Suprapubic skin (tissue), 4 donors: ENCODE results near the gene KIZ.

Source experiments
- EP300 ChIP-seq: sonication (generic); formaldehyde crosslinking; IDR thresholded peaks from one replicate; pipeline ENCODE4 v1.6.1; 2017; ENCODE audit warnings: antibody characterized with exemption
- POLR2A ChIP-seq, 2 donors: fragments of 450-650 bp; IDR thresholded peaks; one replicate each; pipeline ENCODE4 v1.6.1; 2017; ENCODE audit warnings: antibody characterized with exemption in 2 of 2, mild to moderate bottlenecking in 2 of 2, moderate library complexity in 2 of 2
- POLR2AphosphoS5 ChIP-seq, 3 donors: sonication (generic); formaldehyde crosslinking; IDR thresholded peaks; one replicate each; pipeline ENCODE4 v1.6.1; 2017; ENCODE audit warnings: antibody characterized with exemption in 3 of 3
- TF ChIP-seq, protein P1 (sequence below), 2 donors: fragments of 200-600 bp in 1 of 2; fragments of 450-650 bp in 1 of 2; sonication (generic) in 1 of 2; IDR thresholded peaks; one replicate each; pipeline ENCODE4 v1.5.1; 2016 to 2019; ENCODE audit warnings: antibody characterized with exemption in 2 of 2, mild to moderate bottlenecking in 1 of 2, moderate library complexity in 1 of 2

GRCh38 chr20:21238818-21239536 is 113.1 kb downstream of the KIZ start:
- TF ChIP-seq POLR2AphosphoS5 (IDR thresholded peaks at IDR 0.05) (no peak), POLR2A (IDR thresholded peaks at IDR 0.05) (no peak), EP300 (no peak)
- TF ChIP-seq, protein P1, sequence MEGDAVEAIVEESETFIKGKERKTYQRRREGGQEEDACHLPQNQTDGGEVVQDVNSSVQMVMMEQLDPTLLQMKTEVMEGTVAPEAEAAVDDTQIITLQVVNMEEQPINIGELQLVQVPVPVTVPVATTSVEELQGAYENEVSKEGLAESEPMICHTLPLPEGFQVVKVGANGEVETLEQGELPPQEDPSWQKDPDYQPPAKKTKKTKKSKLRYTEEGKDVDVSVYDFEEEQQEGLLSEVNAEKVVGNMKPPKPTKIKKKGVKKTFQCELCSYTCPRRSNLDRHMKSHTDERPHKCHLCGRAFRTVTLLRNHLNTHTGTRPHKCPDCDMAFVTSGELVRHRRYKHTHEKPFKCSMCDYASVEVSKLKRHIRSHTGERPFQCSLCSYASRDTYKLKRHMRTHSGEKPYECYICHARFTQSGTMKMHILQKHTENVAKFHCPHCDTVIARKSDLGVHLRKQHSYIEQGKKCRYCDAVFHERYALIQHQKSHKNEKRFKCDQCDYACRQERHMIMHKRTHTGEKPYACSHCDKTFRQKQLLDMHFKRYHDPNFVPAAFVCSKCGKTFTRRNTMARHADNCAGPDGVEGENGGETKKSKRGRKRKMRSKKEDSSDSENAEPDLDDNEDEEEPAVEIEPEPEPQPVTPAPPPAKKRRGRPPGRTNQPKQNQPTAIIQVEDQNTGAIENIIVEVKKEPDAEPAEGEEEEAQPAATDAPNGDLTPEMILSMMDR (IDR thresholded peaks at IDR 0.05), result no peak
